ENCODE measurements around the gene PAK4.

PAK4 gene

DNA sequence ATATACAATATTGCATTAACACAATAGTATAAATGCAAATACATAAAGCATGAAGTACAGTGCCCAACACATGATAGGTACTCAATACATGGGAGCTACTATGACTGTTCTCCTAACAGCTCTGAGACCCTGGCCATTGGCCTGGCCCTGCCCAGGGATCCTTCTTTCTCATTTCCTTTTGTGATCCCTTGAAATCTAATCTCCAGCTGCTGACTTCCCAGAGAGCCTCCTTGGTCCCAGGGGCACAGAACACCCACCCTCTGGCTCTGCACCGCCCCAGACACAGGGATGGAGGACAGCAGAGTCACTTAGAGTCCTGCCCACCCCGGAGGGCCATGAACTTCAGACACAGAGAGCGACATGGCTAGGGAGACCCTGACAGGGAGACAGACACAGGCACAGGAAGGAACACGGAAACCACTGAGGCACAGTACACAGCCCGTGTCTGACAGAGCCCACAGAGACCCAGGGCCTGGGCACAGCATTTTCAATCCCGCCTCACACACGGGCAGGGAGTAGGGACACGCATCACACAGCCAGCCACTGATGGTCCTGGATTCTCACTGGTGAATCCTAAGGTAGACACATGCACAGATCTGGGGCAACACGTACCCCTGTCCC is 82.7 kb downstream of the PAK4 start:
- TF ChIP-seq RAD21 (IDR thresholded peaks at IDR 0.05; ENCODE audit: low read depth) (no peak), CREB1 (IDR thresholded peaks at IDR 0.05; ENCODE audit: low read depth) (no peak), TCF12 (IDR thresholded peaks at IDR 0.05; ENCODE audit: low read depth) (no peak), TAF1 (IDR thresholded peaks at IDR 0.05; ENCODE audit: low read depth) (no peak), ZBTB7A (IDR thresholded peaks at IDR 0.05; ENCODE audit: low read depth) (no peak), NFIC (IDR thresholded peaks at IDR 0.05) (no peak), CEBPB (IDR thresholded peaks at IDR 0.05) (no peak), TEAD4 (IDR thresholded peaks at IDR 0.05) (no peak), EGR1 (IDR thresholded peaks at IDR 0.05) (no peak), EP300 (IDR thresholded peaks at IDR 0.05; ENCODE audit: borderline replicate concordance) (no peak), YY1 (IDR thresholded peaks at IDR 0.05; ENCODE audit: low read depth) (no peak), FOXM1 (IDR thresholded peaks at IDR 0.05; ENCODE audit: borderline replicate concordance, low read depth) (no peak)
- TF ChIP-seq, protein P1, sequence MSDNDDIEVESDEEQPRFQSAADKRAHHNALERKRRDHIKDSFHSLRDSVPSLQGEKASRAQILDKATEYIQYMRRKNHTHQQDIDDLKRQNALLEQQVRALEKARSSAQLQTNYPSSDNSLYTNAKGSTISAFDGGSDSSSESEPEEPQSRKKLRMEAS (IDR thresholded peaks at IDR 0.05), result no peak
- TF ChIP-seq, protein P2, sequence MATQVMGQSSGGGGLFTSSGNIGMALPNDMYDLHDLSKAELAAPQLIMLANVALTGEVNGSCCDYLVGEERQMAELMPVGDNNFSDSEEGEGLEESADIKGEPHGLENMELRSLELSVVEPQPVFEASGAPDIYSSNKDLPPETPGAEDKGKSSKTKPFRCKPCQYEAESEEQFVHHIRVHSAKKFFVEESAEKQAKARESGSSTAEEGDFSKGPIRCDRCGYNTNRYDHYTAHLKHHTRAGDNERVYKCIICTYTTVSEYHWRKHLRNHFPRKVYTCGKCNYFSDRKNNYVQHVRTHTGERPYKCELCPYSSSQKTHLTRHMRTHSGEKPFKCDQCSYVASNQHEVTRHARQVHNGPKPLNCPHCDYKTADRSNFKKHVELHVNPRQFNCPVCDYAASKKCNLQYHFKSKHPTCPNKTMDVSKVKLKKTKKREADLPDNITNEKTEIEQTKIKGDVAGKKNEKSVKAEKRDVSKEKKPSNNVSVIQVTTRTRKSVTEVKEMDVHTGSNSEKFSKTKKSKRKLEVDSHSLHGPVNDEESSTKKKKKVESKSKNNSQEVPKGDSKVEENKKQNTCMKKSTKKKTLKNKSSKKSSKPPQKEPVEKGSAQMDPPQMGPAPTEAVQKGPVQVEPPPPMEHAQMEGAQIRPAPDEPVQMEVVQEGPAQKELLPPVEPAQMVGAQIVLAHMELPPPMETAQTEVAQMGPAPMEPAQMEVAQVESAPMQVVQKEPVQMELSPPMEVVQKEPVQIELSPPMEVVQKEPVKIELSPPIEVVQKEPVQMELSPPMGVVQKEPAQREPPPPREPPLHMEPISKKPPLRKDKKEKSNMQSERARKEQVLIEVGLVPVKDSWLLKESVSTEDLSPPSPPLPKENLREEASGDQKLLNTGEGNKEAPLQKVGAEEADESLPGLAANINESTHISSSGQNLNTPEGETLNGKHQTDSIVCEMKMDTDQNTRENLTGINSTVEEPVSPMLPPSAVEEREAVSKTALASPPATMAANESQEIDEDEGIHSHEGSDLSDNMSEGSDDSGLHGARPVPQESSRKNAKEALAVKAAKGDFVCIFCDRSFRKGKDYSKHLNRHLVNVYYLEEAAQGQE (IDR thresholded peaks at IDR 0.05; ENCODE audit: low read depth), result no peak
- TF ChIP-seq, protein P3, sequence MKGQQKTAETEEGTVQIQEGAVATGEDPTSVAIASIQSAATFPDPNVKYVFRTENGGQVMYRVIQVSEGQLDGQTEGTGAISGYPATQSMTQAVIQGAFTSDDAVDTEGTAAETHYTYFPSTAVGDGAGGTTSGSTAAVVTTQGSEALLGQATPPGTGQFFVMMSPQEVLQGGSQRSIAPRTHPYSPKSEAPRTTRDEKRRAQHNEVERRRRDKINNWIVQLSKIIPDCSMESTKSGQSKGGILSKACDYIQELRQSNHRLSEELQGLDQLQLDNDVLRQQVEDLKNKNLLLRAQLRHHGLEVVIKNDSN (IDR thresholded peaks at IDR 0.05), result no peak

DNA sequence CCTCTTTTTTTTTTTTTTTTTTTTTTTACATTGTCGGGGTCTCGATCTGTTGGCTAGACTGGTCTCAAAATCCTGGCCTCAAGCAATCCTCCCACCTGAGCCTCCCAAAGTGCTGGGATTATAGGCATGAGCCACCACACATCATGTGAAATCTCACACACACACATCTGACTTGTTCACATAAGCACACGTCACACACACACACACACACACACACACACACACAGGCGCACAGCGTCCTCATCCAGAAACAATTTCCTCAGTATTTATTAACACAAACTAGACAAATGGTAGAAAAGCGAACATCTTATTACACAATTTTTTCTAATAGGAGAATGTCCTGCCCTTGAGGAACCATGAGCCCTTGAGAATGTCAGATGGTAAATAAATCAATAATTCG is 83.6 kb downstream of the PAK4 start:
- TF ChIP-seq CEBPB (IDR thresholded peaks at IDR 0.05) (no peak), YY1 (IDR thresholded peaks at IDR 0.05; ENCODE audit: low read depth) (no peak), TEAD4 (IDR thresholded peaks at IDR 0.05) (no peak), CREB1 (IDR thresholded peaks at IDR 0.05; ENCODE audit: low read depth) (no peak), EP300 (IDR thresholded peaks at IDR 0.05; ENCODE audit: borderline replicate concordance) (no peak), RAD21 (IDR thresholded peaks at IDR 0.05; ENCODE audit: low read depth) (no peak), TCF12 (IDR thresholded peaks at IDR 0.05; ENCODE audit: low read depth) (no peak), ZBTB7A (IDR thresholded peaks at IDR 0.05; ENCODE audit: low read depth) (no peak), NFIC (IDR thresholded peaks at IDR 0.05) (no peak), EGR1 (IDR thresholded peaks at IDR 0.05) (no peak), FOXM1 (IDR thresholded peaks at IDR 0.05; ENCODE audit: borderline replicate concordance, low read depth) (no peak)
- TF ChIP-seq, protein P2 (IDR thresholded peaks at IDR 0.05; ENCODE audit: low read depth), result no peak
- TF ChIP-seq, protein P3 (IDR thresholded peaks at IDR 0.05), result no peak

DNA sequence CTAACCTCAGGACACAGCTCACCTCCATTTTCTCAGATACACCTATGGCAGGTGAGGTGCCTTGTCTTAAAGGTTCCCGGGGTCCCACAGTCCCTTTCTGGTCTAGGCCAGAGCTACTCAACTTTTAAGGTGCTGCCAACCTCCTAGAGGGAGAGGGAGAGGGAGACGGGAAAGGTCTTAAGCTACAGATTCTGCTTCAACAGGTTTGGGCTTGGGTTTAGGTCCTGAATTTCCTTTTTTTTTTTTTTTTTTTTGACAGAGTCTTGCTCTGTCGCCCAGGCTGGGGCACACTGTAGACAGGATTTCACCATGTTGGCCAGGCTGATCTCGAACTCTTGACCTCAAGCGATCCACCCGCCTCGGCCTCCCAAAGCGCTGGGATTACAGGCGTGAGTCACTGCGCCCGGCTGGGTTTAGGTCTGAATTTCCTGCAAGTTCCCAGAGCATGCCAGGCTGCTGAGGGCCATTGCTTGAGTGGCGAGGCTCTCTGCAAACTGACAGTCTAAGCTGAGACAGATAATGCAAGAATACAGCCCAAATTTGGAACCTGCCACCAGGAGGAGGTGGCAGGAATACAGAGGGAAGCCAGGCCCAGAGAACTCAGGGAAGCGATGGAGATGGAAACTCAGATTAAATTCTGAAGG is 86.3 kb downstream of the PAK4 start:
- no peak for TF ChIP-seq TAF1 (IDR thresholded peaks at IDR 0.05; ENCODE audit: low read depth)
- TF ChIP-seq NFIC (IDR thresholded peaks at IDR 0.05), result no peak
- no peak for TF ChIP-seq ZBTB7A (IDR thresholded peaks at IDR 0.05; ENCODE audit: low read depth)
- TF ChIP-seq, protein P1 (IDR thresholded peaks at IDR 0.05), result no peak
- TF ChIP-seq EGR1 (IDR thresholded peaks at IDR 0.05), result no peak
- TF ChIP-seq TEAD4 (IDR thresholded peaks at IDR 0.05), result no peak
- TF ChIP-seq TCF12 (IDR thresholded peaks at IDR 0.05; ENCODE audit: low read depth), result no peak
- TF ChIP-seq FOXM1 (IDR thresholded peaks at IDR 0.05; ENCODE audit: borderline replicate concordance, low read depth), result no peak
- TF ChIP-seq, protein P3 (IDR thresholded peaks at IDR 0.05), result no peak
- TF ChIP-seq CREB1 (IDR thresholded peaks at IDR 0.05; ENCODE audit: low read depth), result no peak
- TF ChIP-seq YY1 (IDR thresholded peaks at IDR 0.05; ENCODE audit: low read depth), result no peak
- TF ChIP-seq EP300 (IDR thresholded peaks at IDR 0.05; ENCODE audit: borderline replicate concordance), result no peak
- TF ChIP-seq, protein P2 (IDR thresholded peaks at IDR 0.05; ENCODE audit: low read depth), result no peak
